GM12878 (cell line): Measurements from ENCODE around the gene DLD. TPM values are rescaled to one million over a fixed set of nuclear protein-coding genes. Genes with fewer than 3 reads are reported as not detected.

Source experiments
- ATAC-seq: fragments of 200-7000 bp; cut with Tn5 transposase; 3 replicates; pipeline ENCODE4 v1.9.1; 2020; ENCODE audit warnings: mild to moderate bottlenecking, moderate library complexity
- BruUV-seq: library from RNA; stranded (reverse); fragments of 400-500 nt; replicated peaks from 2 replicates; lab custom pipeline; 2021; lab: Mats Ljungman, UMichigan
- CTCF ChIA-PET: fragments of 300-600 bp; sonication (Branson Sonifier 250); formaldehyde crosslinking; extraction: SDS; loops from one replicate; lab custom pipeline; 2021; ENCODE audit warnings: inconsistent platforms; lab: Yijun Ruan, JAX
- POLR2A ChIA-PET: fragments of 350-600 bp; formaldehyde crosslinking; extraction: SDS; loops from one replicate; lab custom pipeline; 2021; ENCODE audit warnings: inconsistent platforms; lab: Charles Lee
- RAD21 ChIA-PET: fragments of 300-600 bp; sonication (Branson Sonifier 250); formaldehyde crosslinking; loops from one replicate; lab custom pipeline; 2023; ENCODE audit warnings: antibody characterized with exemption; ENCODE audit not compliant: unreplicated experiment; lab: Charles Lee
- SMC1A ChIA-PET: fragments of 300-600 bp; sonication (Branson Sonifier 250); formaldehyde crosslinking; loops from one replicate; lab custom pipeline; 2023; ENCODE audit not compliant: unreplicated experiment, uncharacterized antibody; lab: Charles Lee
- DNase-seq: peaks from one replicate; pipeline ENCODE4 v3.0.0-alpha.2; 2011; ENCODE audit warnings: low read depth, low spot score
- FAIRE-seq: peaks from 3 replicates; lab custom pipeline; 2011; peaks lifted over from hg19 to GRCh38; lab: Jason Lieb, UNC
- H2AFZ ChIP-seq: 2 replicates; pipeline ENCODE4 v1.6.0; 2011; ENCODE audit warnings: low read depth, low read length, control low read depth; ENCODE audit not compliant: control insufficient read depth
- H3K27ac ChIP-seq: 2 replicates; pipeline ENCODE4 v1.5.1; 2011; ENCODE audit warnings: control low read depth; ENCODE audit not compliant: control insufficient read depth, insufficient read depth
- H3K27me3 ChIP-seq, 2 experiments: replicated peaks in 1 of 2; 2 replicates each; pipeline versions ENCODE4 v1.6.0 to v1.6.1; 2011; ENCODE audit warnings: low read length in 1 of 2; ENCODE audit not compliant: control insufficient read depth in 2 of 2, insufficient read depth in 2 of 2
- H3K36me3 ChIP-seq, 2 experiments: 2 replicates each; pipeline ENCODE4 v1.5.1; 2011; ENCODE audit warnings: low read length in 1 of 2; ENCODE audit not compliant: control insufficient read depth in 2 of 2, insufficient read depth in 2 of 2
- H3K4me1 ChIP-seq: 2 replicates; pipeline ENCODE4 v1.6.1; 2011; ENCODE audit warnings: mild to moderate bottlenecking, low read length, moderate library complexity, mixed read lengths; ENCODE audit not compliant: control insufficient read depth, insufficient read depth
- H3K4me2 ChIP-seq: 2 replicates; pipeline ENCODE4 v1.6.0; 2011; ENCODE audit warnings: control low read depth; ENCODE audit not compliant: control insufficient read depth, insufficient read depth
- H3K4me3 ChIP-seq: fragments of 200-600 bp; sonication (generic); 2 replicates; pipeline ENCODE4 v1.5.1; 2016
- H3K79me2 ChIP-seq: 2 replicates; pipeline ENCODE4 v1.6.0; 2011; ENCODE audit warnings: low read length; ENCODE audit not compliant: control insufficient read depth, insufficient read depth
- H3K9ac ChIP-seq: 2 replicates; pipeline ENCODE4 v1.8.0; 2011; ENCODE audit warnings: low read length, control low read depth, mixed read lengths; ENCODE audit not compliant: control insufficient read depth, insufficient read depth
- H3K9me3 ChIP-seq: replicated peaks from 3 replicates; pipeline ENCODE4 v1.5.1; 2011; ENCODE audit warnings: mild to moderate bottlenecking, low read length; ENCODE audit not compliant: control insufficient read depth, insufficient read depth
- H4K20me1 ChIP-seq: 2 replicates; pipeline ENCODE4 v1.6.0; 2011; ENCODE audit not compliant: control insufficient read depth, insufficient read depth
- IKZF1 ChIP-seq: fragments of 450-650 bp; conservative IDR thresholded peaks from 2 replicates; pipeline ENCODE4 v1.6.1; 2017; ENCODE audit warnings: antibody characterized with exemption, mild to moderate bottlenecking
- IKZF2 ChIP-seq, 2 experiments: fragments of 450-650 bp; IDR thresholded peaks; 2 replicates each; pipeline ENCODE4 v1.6.1; 2017; ENCODE audit warnings: mild to moderate bottlenecking in 2 of 2, moderate library complexity in 2 of 2
- KAT2A ChIP-seq: conservative IDR thresholded peaks from 2 replicates; pipeline ENCODE4 v1.6.1; 2011; ENCODE audit warnings: low read depth, low read length; ENCODE audit not compliant: control insufficient read depth
- LARP7 ChIP-seq: fragments of 450-650 bp; IDR thresholded peaks from 2 replicates; pipeline ENCODE4 v1.6.1; 2017; ENCODE audit warnings: mild to moderate bottlenecking
- NFIC ChIP-seq: IDR thresholded peaks from 2 replicates; pipeline ENCODE4 v1.6.1; 2012; ENCODE audit warnings: low read depth, mild to moderate bottlenecking, inconsistent platforms, low read length, moderate library complexity
- NR2F1 ChIP-seq: fragments of 450-650 bp; conservative IDR thresholded peaks from 2 replicates; pipeline ENCODE4 v1.6.1; 2017; ENCODE audit warnings: mild to moderate bottlenecking
- PAX5 ChIP-seq: IDR thresholded peaks from 2 replicates; pipeline ENCODE4 v1.6.1; 2011; ENCODE audit warnings: low read depth, low read length, borderline replicate concordance
- POU2F2 ChIP-seq: IDR thresholded peaks from 3 replicates; pipeline ENCODE4 v1.6.1; 2011; ENCODE audit warnings: low read depth, mild to moderate bottlenecking, low read length, borderline replicate concordance
- RBBP5 ChIP-seq: fragments of 200-600 bp; sonication (generic); conservative IDR thresholded peaks from 2 replicates; pipeline ENCODE4 v1.6.1; 2016
- STAT3 ChIP-seq: IDR thresholded peaks from 2 replicates; pipeline ENCODE4 v1.6.1; 2011; ENCODE audit warnings: low read depth, low read length, improper control_type of control experiment
- ZNF384 ChIP-seq: IDR thresholded peaks from 2 replicates; pipeline ENCODE4 v1.6.1; 2012; ENCODE audit warnings: low read depth, mild to moderate bottlenecking, low read length, improper control_type of control experiment, borderline replicate concordance
- ZNF687 ChIP-seq: fragments of 450-650 bp; IDR thresholded peaks from 2 replicates; pipeline ENCODE4 v1.6.1; 2017; ENCODE audit warnings: mild to moderate bottlenecking, moderate library complexity
- WGBS: methylation state at CpG from one replicate; pipeline ENCODE4 v1.1.6; 2016; ENCODE audit warnings: low lambda C conversion rate; ENCODE audit not compliant: insufficient replicate concordance, insufficient coverage; ENCODE audit errors: missing lambda C conversion rate; 5-methylcytosine and 5-hydroxymethylcytosine counted together
- in situ Hi-C: fragments of 300-500 bp; cut with MboI; formaldehyde crosslinking; loops from 9 replicates; pipeline ENCODE4 v1.14.3; 2018; ENCODE audit warnings: mixed read lengths
- intact Hi-C: fragments of 100-400 bp; cut with micrococcal nuclease; formaldehyde crosslinking; loops from one replicate; pipeline ENCODE4 v1.14.2; 2022; ENCODE audit not compliant: unreplicated experiment
- polyA plus RNA-seq, 11 experiments: library from polyadenylated mRNA; depleted of rRNA in 4 of 11; unstranded in 6 of 11; stranded (reverse) in 5 of 11; fragments of >200 nt; fragmentation: Nextera tagmentation in 4 of 11; fragmentation: Illumina TruSeq in 1 of 11; extraction: Ambion mirVana in 4 of 11; extraction: Trizol in 1 of 11; gene quantifications; 1 replicate in 1 of 11; 2 replicates in 10 of 11; pipeline versions ENCODE4 v1.2.1 to v1.2.3, GENCODE V29; 2011 to 2016; ENCODE audit warnings: inconsistent platforms in 2 of 11, missing spikeins in 2 of 11, low read depth in 1 of 11
- total RNA-seq, 4 experiments: library from RNA; depleted of rRNA in 3 of 4; stranded (reverse); fragments of >200 nt in 3 of 4; fragmentation: Illumina TruSeq in 1 of 4; extraction: Trizol in 1 of 4; gene quantifications; 2 replicates each; pipeline versions ENCODE4 v1.2.1 to v1.2.3, GENCODE V29; 2013 to 2021
- TF ChIP-seq, protein P1 (sequence below): fragments of 450-650 bp; IDR thresholded peaks from 2 replicates; pipeline ENCODE4 v1.6.1; 2017; ENCODE audit warnings: mild to moderate bottlenecking
- TF ChIP-seq, protein P2 (sequence below): IDR thresholded peaks from 2 replicates; pipeline ENCODE4 v1.6.1; 2011; ENCODE audit warnings: borderline replicate concordance, low read depth, mild to moderate bottlenecking, moderate library complexity, mixed read lengths, low read length; ENCODE audit not compliant: insufficient read depth; ENCODE audit errors: extremely low read length

Gene DLD
- total and polyA plus RNA-seq, 10 of the 15 experiments (the other 5 are each of a cell fraction or from before 2014, with no cell fraction given), result 62.7 to 314 (median 161) TPM

GRCh38 chr7:107870427-107871000 lies 20.5 kb upstream of the DLD start:
- in situ Hi-C loops, result loop anchor here (5.0 to 10.0 kb wide), 2 partner anchors 128 to 1076 kb away; partner anchors contain the start of gene CBLL1

More at GRCh38 chr7:107870427-107871000, 20.5 kb upstream of the DLD start:
- no peak for DNase-seq
- no peaks in the 10 kb centered on the region for H3K9me3 ChIP-seq
- 21% methylated on average over 5 of the region's 5 CpGs for WGBS
- intact Hi-C loops, result no loop called here
- no peaks in the 10 kb centered on the region for H3K4me1 ChIP-seq
- H3K36me3 ChIP-seq, result no peaks in the 10 kb centered on the region
- no peaks in the 10 kb centered on the region for H4K20me1 ChIP-seq
- H3K4me2 ChIP-seq, result no peak overlapping the region
- ChIA-PET CTCF (interaction anchor here (1.2 kb wide), 1 partner anchor 9 kb away, joined by 4 read pairs; no protein-coding TSS in a partner anchor), POLR2A (no interaction called here), RAD21 (no interaction called here), SMC1A (no interaction called here)
- FAIRE-seq, result no peak
- H3K27ac ChIP-seq, result no peak overlapping the region
- H2AFZ ChIP-seq, result no peak overlapping the region
- no peak overlapping the region for H3K4me3 ChIP-seq
- BruUV-seq, result no TSS peak
- no peak for TF ChIP-seq IKZF2 (IDR thresholded peaks at IDR 0.05)
- no peak for TF ChIP-seq STAT3
- TF ChIP-seq NFIC, result no peak
- no peak for TF ChIP-seq IKZF1
- TF ChIP-seq, protein P1, sequence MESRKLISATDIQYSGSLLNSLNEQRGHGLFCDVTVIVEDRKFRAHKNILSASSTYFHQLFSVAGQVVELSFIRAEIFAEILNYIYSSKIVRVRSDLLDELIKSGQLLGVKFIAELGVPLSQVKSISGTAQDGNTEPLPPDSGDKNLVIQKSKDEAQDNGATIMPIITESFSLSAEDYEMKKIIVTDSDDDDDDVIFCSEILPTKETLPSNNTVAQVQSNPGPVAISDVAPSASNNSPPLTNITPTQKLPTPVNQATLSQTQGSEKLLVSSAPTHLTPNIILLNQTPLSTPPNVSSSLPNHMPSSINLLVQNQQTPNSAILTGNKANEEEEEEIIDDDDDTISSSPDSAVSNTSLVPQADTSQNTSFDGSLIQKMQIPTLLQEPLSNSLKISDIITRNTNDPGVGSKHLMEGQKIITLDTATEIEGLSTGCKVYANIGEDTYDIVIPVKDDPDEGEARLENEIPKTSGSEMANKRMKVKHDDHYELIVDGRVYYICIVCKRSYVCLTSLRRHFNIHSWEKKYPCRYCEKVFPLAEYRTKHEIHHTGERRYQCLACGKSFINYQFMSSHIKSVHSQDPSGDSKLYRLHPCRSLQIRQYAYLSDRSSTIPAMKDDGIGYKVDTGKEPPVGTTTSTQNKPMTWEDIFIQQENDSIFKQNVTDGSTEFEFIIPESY, result no peak
- TF ChIP-seq, protein P2, sequence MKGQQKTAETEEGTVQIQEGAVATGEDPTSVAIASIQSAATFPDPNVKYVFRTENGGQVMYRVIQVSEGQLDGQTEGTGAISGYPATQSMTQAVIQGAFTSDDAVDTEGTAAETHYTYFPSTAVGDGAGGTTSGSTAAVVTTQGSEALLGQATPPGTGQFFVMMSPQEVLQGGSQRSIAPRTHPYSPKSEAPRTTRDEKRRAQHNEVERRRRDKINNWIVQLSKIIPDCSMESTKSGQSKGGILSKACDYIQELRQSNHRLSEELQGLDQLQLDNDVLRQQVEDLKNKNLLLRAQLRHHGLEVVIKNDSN, result no peak
- no peak for TF ChIP-seq ZNF687
- TF ChIP-seq KAT2A, result no peak
- TF ChIP-seq NR2F1, result no peak
- no peak for TF ChIP-seq LARP7
- no peak for TF ChIP-seq RBBP5
- no peak for TF ChIP-seq PAX5
- no peak for TF ChIP-seq ZNF384
- no peak for TF ChIP-seq POU2F2
- no peak for ATAC-seq
- H3K9ac ChIP-seq, result no peak overlapping the region
- H3K79me2 ChIP-seq, result no peaks in the 10 kb centered on the region
- H3K27me3 ChIP-seq, result no peaks in the 10 kb centered on the region; a peak in 2 of 4 replicates
